Erythroblast (primary cell): ENCODE results near the gene BTBD16.

Source experiments
- GATA1 ChIP-seq: IDR thresholded peaks from 2 replicates; pipeline ENCODE4 v1.6.1; 2011; ENCODE audit warnings: low read depth, mild to moderate bottlenecking, control low read depth, low read length, moderate library complexity
- POLR2A ChIP-seq: IDR thresholded peaks from 2 replicates; pipeline ENCODE4 v1.6.1; 2011; ENCODE audit warnings: mild to moderate bottlenecking, low read length

GRCh38 chr10:122333037-122333436 lies 61.9 kb downstream of the BTBD16 start:
- TF ChIP-seq POLR2A (no peak), GATA1 (no peak)
